HG02938 (cell line): ENCODE data around the gene KIF26B.

Source experiments
- ATAC-seq: cut with Tn5 transposase; IDR thresholded peaks from one replicate; pipeline ENCODE4 v1.9.1; 2021; ENCODE audit warnings: mild to moderate bottlenecking, moderate library complexity; ENCODE audit not compliant: unreplicated experiment

The KIF26B gene

GRCh38 chr1:245454051-245454450, 299.3 kb downstream of the KIF26B start:
- ATAC-seq, result no peak

- no peak for ATAC-seq
These were observed 302.8 kb downstream of the KIF26B start for GRCh38 chr1:245457562-245457961.

DNA sequence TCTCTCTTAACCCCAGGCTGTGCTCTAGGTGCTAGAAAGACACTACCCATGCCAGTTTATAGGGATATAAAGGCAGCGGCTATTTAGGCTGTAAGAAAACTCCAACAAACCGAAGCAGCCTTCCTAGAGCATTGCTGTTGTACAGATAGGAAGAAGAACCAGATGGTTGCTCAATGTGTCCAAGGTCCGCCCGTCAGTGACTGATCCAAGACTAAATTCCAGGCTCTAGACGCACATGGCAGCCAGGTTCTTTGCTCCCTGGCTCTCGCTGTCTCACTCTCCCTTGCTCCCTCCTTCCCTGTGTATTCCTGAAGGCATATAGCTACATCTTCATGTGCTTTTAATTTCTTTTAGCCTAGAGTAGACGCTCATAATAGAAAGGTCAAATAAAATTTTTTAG, 303.4 kb downstream of the KIF26B start:
- ATAC-seq, result no peak

DNA sequence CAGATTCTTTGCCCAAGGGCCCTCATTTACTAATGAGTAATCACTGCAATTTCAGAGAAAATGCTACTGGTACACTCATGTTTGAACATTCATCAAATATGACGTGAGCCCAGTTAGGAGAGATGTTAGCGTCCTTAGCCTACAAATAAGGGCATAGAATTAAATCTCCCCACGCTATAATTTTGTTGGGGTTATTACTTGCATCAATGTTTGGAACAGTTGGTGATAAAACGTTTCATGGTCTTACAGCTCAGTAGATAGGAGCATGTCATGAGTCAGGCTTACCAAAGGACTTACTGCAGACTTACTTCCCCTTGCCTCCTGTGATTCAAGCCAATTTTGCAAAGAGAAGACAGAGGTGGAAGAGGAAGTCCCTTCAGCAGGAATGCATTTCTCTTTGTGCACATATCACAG, 304.0 kb downstream of the KIF26B start:
- ATAC-seq, result no peak

- no peak for ATAC-seq
These were observed 304.8 kb downstream of the KIF26B start for GRCh38 chr1:245459621-245460020.

- ATAC-seq, result no peak
These were observed 306.9 kb downstream of the KIF26B start for GRCh38 chr1:245461681-245462080.

DNA sequence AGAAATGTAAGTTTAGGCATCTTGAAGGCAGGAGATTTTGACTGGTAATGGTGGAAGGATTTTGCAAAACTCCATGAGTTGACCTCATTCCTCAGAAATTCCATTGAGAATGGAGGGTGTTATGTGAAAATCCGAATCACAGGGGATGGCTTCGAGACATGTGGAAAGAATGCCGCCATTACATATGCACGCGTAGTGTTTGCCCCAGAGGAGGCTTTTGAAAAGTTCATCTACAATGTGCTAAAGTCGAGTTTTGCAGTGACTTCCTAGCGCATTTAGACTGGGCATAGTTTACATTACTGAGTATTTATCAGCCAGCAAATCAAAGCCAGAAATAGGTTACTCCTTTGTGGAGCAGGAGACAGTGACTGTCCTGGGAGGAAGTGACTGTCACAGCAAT, 307.4 kb downstream of the KIF26B start:
- ATAC-seq, result no peak

DNA sequence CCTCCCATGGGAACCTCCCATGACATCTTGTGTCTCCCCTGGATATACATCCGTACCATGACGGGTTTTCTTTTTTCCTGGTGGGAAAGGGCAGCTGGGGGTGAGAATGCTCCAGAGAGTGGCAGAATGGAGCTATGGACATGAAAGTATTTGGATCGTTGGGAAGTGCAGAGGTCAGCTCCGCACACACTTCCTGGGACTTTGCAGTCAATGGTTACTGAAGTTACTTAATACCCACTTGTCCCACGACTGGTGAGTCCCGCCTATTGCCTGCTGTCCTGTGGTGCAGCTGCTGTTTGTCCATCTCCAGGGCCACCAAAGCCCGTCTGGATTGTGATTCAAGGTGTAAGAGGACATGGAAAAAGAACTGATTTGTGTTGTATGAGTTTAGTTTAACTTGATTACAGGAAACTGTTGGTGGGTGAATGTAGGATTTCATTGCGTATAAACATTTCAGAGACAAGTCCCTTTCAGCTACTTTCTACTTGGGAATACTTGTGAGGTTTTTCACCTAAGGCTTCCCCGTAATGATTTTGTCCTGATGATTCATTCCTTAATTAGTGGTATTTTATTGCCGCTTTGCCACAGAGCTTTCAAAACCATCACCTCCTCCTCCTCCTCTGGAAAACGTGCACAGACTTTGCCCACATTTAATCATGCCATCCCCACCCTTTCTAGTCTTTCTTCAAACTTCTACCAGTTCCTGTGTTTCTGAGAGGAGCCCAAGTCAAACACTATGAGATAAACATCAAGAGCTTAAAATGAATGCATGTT, 308.8 kb downstream of the KIF26B start:
- no peak for ATAC-seq

GRCh38 chr1:245464290-245464689, 309.5 kb downstream of the KIF26B start:
- ATAC-seq, result no peak

DNA sequence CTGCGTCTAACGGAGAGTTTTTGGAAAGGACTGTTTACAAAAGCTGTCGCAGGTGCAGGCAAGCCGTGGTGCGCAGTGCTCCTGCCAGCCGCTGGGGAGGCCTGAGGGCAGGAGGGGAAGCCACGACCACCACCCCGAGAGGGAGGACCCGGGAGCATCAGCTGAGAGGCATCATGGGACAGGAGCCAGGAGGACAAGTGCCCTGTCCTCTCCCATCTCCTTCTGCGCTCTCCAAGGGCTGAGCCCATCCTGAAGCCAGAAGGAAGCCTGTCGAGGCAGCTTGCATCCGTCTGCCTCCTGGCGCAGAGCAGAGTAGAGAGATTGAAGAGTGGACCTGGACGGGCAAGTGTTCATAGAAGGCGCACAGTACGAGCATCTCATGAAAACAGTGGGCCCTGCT, 310.9 kb downstream of the KIF26B start:
- no peak for ATAC-seq

GRCh38 chr1:245466261-245466660, 311.5 kb downstream of the KIF26B start:
- ATAC-seq, result no peak

GRCh38 chr1:245467804-245468203, 313.0 kb downstream of the KIF26B start:
- ATAC-seq, result no peak

- no peak for ATAC-seq
These were observed 314.2 kb downstream of the KIF26B start for GRCh38 chr1:245469006-245469405.

DNA sequence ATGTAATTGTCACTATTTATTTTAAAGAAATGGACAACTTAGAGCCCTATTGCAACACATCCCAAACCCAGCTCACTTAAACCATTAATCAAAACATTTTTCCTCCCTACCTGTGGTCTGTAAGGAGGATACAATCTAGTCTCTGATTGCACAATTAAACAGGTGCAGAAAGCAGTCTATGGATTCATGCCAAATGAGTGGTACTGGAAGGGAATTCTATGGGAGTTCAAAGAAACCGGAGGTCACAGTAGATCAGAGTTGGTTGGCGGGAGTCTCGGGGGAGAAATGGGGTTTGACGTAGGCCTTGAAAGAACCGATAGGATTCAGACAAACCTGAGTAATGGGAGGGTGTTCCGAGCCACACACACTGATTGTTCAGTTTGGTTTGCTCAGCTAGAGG, 314.9 kb downstream of the KIF26B start:
- ATAC-seq, result no peak

GRCh38 chr1:245475126-245475525, 320.3 kb downstream of the KIF26B start:
- no peak for ATAC-seq

- ATAC-seq, result no peak
These were observed 321.3 kb downstream of the KIF26B start for GRCh38 chr1:245475961-245476516.

DNA sequence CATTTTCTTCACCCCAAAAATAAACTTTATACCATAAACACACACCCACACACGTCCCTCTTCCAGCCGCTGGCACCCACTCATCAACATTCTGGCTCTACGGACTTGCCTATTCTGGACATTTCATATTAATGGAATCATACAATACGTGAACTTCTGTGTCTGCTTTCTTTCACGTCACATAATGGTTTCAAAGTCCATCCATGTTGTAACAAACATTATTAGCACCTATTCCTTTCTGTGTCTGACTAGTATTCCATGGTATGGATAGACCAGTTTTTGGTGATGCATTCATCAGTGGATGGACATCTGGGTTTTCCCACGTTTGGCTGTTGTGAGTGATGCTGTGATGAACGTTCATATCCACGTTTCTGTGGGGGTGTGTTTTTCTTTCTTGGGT, 323.2 kb downstream of the KIF26B start:
- ATAC-seq, result no peak

- ATAC-seq, result no peak
These were observed 325.8 kb downstream of the KIF26B start for GRCh38 chr1:245480393-245481120.

GRCh38 chr1:245481261-245481660, 326.5 kb downstream of the KIF26B start:
- ATAC-seq, result no peak

- no peak for ATAC-seq
These were observed 328.5 kb downstream of the KIF26B start for GRCh38 chr1:245483247-245483646.

DNA sequence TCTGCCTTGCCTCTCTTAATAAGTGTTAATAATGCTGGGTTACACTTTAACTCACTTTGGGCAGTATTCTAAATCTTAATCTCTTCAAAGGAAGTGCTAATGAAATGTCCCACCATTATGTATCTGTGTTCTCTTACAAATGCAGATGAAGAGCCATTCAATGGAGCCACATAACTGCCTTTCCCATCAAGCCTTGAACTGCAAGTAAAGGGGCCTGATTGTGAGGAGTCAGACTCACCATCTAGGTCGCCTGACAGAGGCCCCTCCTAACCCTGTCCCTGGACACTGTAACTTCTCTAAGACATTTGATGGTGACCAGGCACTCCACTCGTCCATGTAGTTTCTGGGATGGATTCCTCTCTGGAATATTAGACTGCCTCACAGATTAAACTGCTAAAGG, 329.4 kb downstream of the KIF26B start:
- no peak for ATAC-seq

GRCh38 chr1:245485996-245486395, 331.2 kb downstream of the KIF26B start:
- ATAC-seq, result no peak
